ENCODE results near the gene CFAP54.

- TF ChIP-seq, protein P1, sequence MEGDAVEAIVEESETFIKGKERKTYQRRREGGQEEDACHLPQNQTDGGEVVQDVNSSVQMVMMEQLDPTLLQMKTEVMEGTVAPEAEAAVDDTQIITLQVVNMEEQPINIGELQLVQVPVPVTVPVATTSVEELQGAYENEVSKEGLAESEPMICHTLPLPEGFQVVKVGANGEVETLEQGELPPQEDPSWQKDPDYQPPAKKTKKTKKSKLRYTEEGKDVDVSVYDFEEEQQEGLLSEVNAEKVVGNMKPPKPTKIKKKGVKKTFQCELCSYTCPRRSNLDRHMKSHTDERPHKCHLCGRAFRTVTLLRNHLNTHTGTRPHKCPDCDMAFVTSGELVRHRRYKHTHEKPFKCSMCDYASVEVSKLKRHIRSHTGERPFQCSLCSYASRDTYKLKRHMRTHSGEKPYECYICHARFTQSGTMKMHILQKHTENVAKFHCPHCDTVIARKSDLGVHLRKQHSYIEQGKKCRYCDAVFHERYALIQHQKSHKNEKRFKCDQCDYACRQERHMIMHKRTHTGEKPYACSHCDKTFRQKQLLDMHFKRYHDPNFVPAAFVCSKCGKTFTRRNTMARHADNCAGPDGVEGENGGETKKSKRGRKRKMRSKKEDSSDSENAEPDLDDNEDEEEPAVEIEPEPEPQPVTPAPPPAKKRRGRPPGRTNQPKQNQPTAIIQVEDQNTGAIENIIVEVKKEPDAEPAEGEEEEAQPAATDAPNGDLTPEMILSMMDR (IDR thresholded peaks at IDR 0.05; ENCODE audit: low read length), result 0 out of 2 replicates have a peak, but pooled peaks have one; percentile 5
- no peak for TF ChIP-seq EZH2 (IDR thresholded peaks at IDR 0.05; ENCODE audit: borderline replicate concordance, low read length)
Measured at GRCh38 chr12:96720363-96720705, 231.0 kb downstream of the CFAP54 start.

All from OCI-LY1 (cell line).